Neuronal stem cell (in vitro differentiated cells): ENCODE measurements around the gene BID.
A peak's percentile ranks its signal among the peaks of the same experiment; 100 is the strongest.

Source experiments
- DNase-seq: peaks from one replicate; pipeline ENCODE4 v3.0.0-alpha.2; 2013; ENCODE audit warnings: low spot score
- H2AFZ ChIP-seq: one replicate; pipeline ENCODE4 v1.6.1; 2013; ENCODE audit warnings: mild to moderate bottlenecking, low read length, inconsistent platforms
- H2AK5ac ChIP-seq: 2 replicates; pipeline ENCODE4 v1.6.1; 2013; ENCODE audit warnings: low read depth, mild to moderate bottlenecking, inconsistent platforms, low read length, moderate library complexity, mixed read lengths
- H2BK120ac ChIP-seq: 2 replicates; pipeline ENCODE4 v1.6.1; 2013; ENCODE audit warnings: low read depth, mild to moderate bottlenecking, inconsistent platforms, low read length, moderate library complexity, mixed read lengths
- H2BK12ac ChIP-seq: one replicate; pipeline ENCODE4 v1.6.1; 2013; ENCODE audit warnings: low read length, inconsistent platforms
- H2BK15ac ChIP-seq: 2 replicates; pipeline ENCODE4 v1.6.1; 2013; ENCODE audit warnings: mild to moderate bottlenecking, low read length, inconsistent platforms, mixed read lengths
- H2BK5ac ChIP-seq: one replicate; pipeline ENCODE4 v1.6.1; 2013; ENCODE audit warnings: inconsistent platforms, mild to moderate bottlenecking, low read length, moderate library complexity
- H3K14ac ChIP-seq: one replicate; pipeline ENCODE4 v1.6.1; 2013; ENCODE audit warnings: low read length, inconsistent platforms
- H3K18ac ChIP-seq: 2 replicates; pipeline ENCODE4 v1.6.1; 2013; ENCODE audit warnings: low read length, inconsistent platforms
- H3K23ac ChIP-seq: 2 replicates; pipeline ENCODE4 v1.6.1; 2013; ENCODE audit warnings: low read depth, mild to moderate bottlenecking, mixed read lengths, low read length, inconsistent platforms; ENCODE audit not compliant: poor library complexity
- H3K27ac ChIP-seq: replicated peaks from 3 replicates; pipeline ENCODE4 v1.5.1; 2013; ENCODE audit warnings: low read length, inconsistent platforms
- H3K27me3 ChIP-seq, 3 experiments: 2 replicates each; pipeline ENCODE4 v1.6.1; 2013; ENCODE audit warnings: low read length in 3 of 3, mild to moderate bottlenecking in 2 of 3, inconsistent platforms in 1 of 3, low read depth in 1 of 3, mixed read lengths in 1 of 3, moderate library complexity in 1 of 3; ENCODE audit not compliant: control insufficient read depth in 3 of 3, insufficient read depth in 3 of 3
- H3K36me3 ChIP-seq, 2 donors: replicated peaks in 1 of 2; 2 replicates each; pipeline ENCODE4 v1.6.1; 2013; ENCODE audit warnings: low read length in 2 of 2; ENCODE audit not compliant: control insufficient read depth in 2 of 2, insufficient read depth in 2 of 2
- H3K4ac ChIP-seq: 2 replicates; pipeline ENCODE4 v1.6.1; 2013; ENCODE audit warnings: inconsistent platforms, mild to moderate bottlenecking, low read length, moderate library complexity
- H3K4me1 ChIP-seq, 2 donors: 1 replicate in 1 of 2; 2 replicates in 1 of 2; pipeline ENCODE4 v1.6.1; 2013; ENCODE audit warnings: low read length in 2 of 2, low read depth in 1 of 2; ENCODE audit not compliant: control insufficient read depth in 2 of 2, insufficient read depth in 1 of 2
- H3K4me2 ChIP-seq: one replicate; pipeline ENCODE4 v1.6.1; 2013; ENCODE audit warnings: mild to moderate bottlenecking, low read length, inconsistent platforms; ENCODE audit not compliant: insufficient read depth, poor library complexity, severe bottlenecking
- H3K4me3 ChIP-seq, 2 donors: 2 replicates each; pipeline ENCODE4 v1.5.1; 2013; ENCODE audit warnings: low read length in 2 of 2, mild to moderate bottlenecking in 2 of 2, inconsistent platforms in 1 of 2, moderate library complexity in 1 of 2
- H3K79me1 ChIP-seq: one replicate; pipeline ENCODE4 v1.6.1; 2013; ENCODE audit warnings: low read depth, mild to moderate bottlenecking, inconsistent platforms, low read length, moderate library complexity
- H3K9ac ChIP-seq: one replicate; pipeline ENCODE4 v1.6.1; 2013; ENCODE audit warnings: mild to moderate bottlenecking, low read depth, low read length, inconsistent platforms; ENCODE audit not compliant: poor library complexity
- H3K9me3 ChIP-seq, 2 donors: replicated peaks in 1 of 2; 2 replicates each; pipeline versions ENCODE3 to v1.6.1; 2013; ENCODE audit warnings: low read length in 2 of 2, mild to moderate bottlenecking in 2 of 2, inconsistent platforms in 1 of 2, low read depth in 1 of 2, mixed read lengths in 1 of 2, moderate library complexity in 1 of 2; ENCODE audit not compliant: control insufficient read depth in 2 of 2, insufficient read depth in 1 of 2
- H4K8ac ChIP-seq: one replicate; pipeline ENCODE4 v1.6.1; 2013; ENCODE audit warnings: low read depth, mild to moderate bottlenecking, inconsistent platforms, low read length, moderate library complexity
- H4K91ac ChIP-seq: one replicate; pipeline ENCODE4 v1.6.1; 2013; ENCODE audit warnings: low read length, low read depth, mild to moderate bottlenecking, inconsistent platforms; ENCODE audit not compliant: poor library complexity
- WGBS, 2 donors: extraction: QIAGEN DNeasy Blood & Tissue Kit; methylation state at CpG; one replicate each; pipeline ENCODE4 v1.1.7; 2013; ENCODE audit warnings: missing lambda C conversion rate in 2 of 2, mixed read lengths in 1 of 2; ENCODE audit not compliant: insufficient read length in 2 of 2, insufficient replicate concordance in 1 of 2; ENCODE audit errors: extremely low coverage in 2 of 2; 5-methylcytosine and 5-hydroxymethylcytosine counted together

BID gene

DNA sequence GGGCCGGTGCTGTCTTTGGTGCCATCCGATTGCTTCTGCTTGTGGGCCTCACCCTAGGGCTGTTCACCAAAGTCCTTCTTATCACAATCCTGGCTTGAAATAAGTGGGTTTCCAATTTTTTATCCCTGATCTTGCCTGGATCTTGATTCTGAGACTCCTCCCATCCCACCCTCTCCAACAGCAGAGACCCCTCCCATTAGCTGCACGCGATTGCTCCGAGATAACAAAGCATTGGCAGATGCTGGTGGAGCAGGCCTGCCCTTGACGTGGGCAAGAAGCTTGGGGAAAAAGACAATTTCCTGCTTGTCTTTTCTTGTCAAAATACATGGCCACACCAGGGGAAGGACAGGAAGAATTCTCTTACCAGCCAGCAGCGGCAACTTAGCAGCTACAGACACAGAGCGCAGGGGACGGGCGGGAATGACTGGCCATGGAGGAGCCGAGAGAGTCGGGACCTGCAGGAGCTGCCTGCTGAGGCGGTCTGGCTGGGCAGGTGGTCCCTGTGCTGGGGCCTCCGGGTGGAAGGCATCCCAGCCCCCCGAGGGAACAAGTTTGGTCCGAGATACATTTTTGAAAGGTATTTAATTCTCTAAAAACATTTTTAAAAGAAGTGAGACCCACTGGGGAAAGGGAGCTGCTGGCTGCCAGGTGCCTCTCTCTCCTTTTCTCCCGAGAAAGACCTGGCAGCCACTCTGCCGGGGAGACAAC is 9.7 kb upstream of the BID start:
- peak overlapping the region; percentile 60 for H2BK12ac ChIP-seq
- H4K8ac ChIP-seq, result no peak overlapping the region
- no peak for DNase-seq
- H2BK15ac ChIP-seq, result no peak overlapping the region
- no peaks in the 10 kb centered on the region for H3K36me3 ChIP-seq
- H3K14ac ChIP-seq, result no peak overlapping the region
- H3K27ac ChIP-seq, result no peak overlapping the region
- H2AFZ ChIP-seq, result peak overlapping the region; percentile 66
- H3K4me3 ChIP-seq, result no peak overlapping the region
- H3K23ac ChIP-seq, result no peak overlapping the region
- H3K4ac ChIP-seq, result no peak overlapping the region
- H3K27me3 ChIP-seq, result no peaks in the 10 kb centered on the region
- H4K91ac ChIP-seq, result no peak overlapping the region
- peak overlapping the region; percentile 61 for H3K18ac ChIP-seq
- H2AK5ac ChIP-seq, result peak overlapping the region; percentile 39
- H3K4me2 ChIP-seq, result no peak overlapping the region
- no peak overlapping the region for H2BK5ac ChIP-seq
- no CpG with 5 or more reads among the region's 18 CpGs for WGBS, 2 donors
- no peak overlapping the region for H3K9ac ChIP-seq
- H3K79me1 ChIP-seq, result no peaks in the 10 kb centered on the region
- no peak overlapping the region for H2BK120ac ChIP-seq
- H3K4me1 ChIP-seq, result peaks cover 16 to 17% of the 10 kb centered on the region in 2 donors
- H3K9me3 ChIP-seq, result peaks cover 3 to 5% of the 10 kb centered on the region in 2 donors

DNA sequence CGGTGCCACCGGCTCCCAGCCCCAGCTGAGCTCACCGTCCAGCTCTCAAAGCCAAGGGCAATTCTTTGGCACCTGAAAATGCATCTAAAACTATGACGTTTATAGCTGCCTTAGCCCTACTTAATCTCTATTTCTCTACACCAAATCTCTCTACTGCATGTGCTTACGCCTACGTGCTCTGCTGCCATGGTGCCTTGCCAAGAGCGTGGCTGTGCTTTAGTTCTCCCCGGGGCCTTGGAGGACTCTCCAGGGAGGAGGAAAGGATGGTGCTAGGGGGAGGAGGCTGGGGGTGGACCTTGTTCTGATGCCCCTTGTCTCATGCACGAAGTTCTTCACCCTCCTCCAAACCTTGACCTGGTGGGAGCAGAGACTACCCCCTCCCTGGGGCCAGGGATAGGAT is 9.0 kb upstream of the BID start:
- no CpG with 5 or more reads among the region's 9 CpGs for WGBS, 2 donors
- no peak for DNase-seq
- H3K27ac ChIP-seq, result no peak overlapping the region
- no peak overlapping the region for H3K4me2 ChIP-seq
- H3K36me3 ChIP-seq, result no peaks in the 10 kb centered on the region
- no peak overlapping the region for H2BK120ac ChIP-seq
- peaks cover 16 to 17% of the 10 kb centered on the region in 2 donors for H3K4me1 ChIP-seq
- H3K4ac ChIP-seq, result no peak overlapping the region
- no peak overlapping the region for H3K23ac ChIP-seq
- no peak overlapping the region for H2BK5ac ChIP-seq
- no peak overlapping the region for H4K91ac ChIP-seq
- H2BK15ac ChIP-seq, result no peak overlapping the region
- no peak overlapping the region for H3K18ac ChIP-seq
- H3K14ac ChIP-seq, result no peak overlapping the region
- no peak overlapping the region for H2AFZ ChIP-seq
- no peak overlapping the region for H4K8ac ChIP-seq
- no peak overlapping the region for H2AK5ac ChIP-seq
- no peaks in the 10 kb centered on the region for H3K79me1 ChIP-seq
- no peaks in the 10 kb centered on the region for H3K27me3 ChIP-seq
- no peak overlapping the region for H3K9ac ChIP-seq
- H3K4me3 ChIP-seq, result no peak overlapping the region
- H3K9me3 ChIP-seq, result peaks cover 3 to 5% of the 10 kb centered on the region in 2 donors
- no peak overlapping the region for H2BK12ac ChIP-seq

DNA sequence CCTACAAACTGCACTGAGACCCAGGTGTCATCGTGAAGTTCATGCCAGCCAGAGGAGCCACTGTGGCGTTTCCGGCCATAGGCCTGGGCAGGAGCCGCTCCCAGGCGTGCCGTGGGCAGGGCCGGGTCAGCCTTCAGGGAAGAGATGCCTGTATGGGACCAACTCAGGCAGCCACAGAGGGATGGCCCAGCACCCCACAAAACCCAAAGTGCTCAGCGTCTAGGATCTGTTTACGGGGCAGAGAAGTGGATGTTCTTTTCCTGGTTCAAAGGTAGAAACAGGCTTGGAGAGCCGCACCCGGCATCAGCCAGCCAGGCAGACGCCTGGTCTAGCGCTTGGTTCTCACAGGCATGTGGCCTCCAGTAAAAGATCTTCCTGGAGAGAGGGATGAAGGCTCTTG is 8.4 kb upstream of the BID start:
- no CpG with 5 or more reads among the region's 13 CpGs for WGBS, 2 donors
- Histone ChIP-seq H3K4me2 (no peak overlapping the region), H2AFZ (no peak overlapping the region), H3K4ac (no peak overlapping the region), H2BK120ac (no peak overlapping the region), H3K4me1 (peaks cover 16 to 17% of the 10 kb centered on the region in 2 donors), H3K27me3 (no peaks in the 10 kb centered on the region), H3K18ac (peak overlapping the region; percentile 90), H3K79me1 (no peaks in the 10 kb centered on the region), H2AK5ac (peak overlapping the region; percentile 86), H3K4me3 (no peak overlapping the region), H4K8ac (no peak overlapping the region), H3K9me3 (peaks cover 3 to 5% of the 10 kb centered on the region in 2 donors), H2BK5ac (no peak overlapping the region), H3K23ac (no peak overlapping the region), H2BK15ac (peak overlapping the region; percentile 1), H4K91ac (no peak overlapping the region), H3K36me3 (no peaks in the 10 kb centered on the region), H3K9ac (no peak overlapping the region), H3K14ac (no peak overlapping the region), H3K27ac (no peak overlapping the region), H2BK12ac (peak overlapping the region; percentile 48)
- DNase-seq, result no peak

DNA sequence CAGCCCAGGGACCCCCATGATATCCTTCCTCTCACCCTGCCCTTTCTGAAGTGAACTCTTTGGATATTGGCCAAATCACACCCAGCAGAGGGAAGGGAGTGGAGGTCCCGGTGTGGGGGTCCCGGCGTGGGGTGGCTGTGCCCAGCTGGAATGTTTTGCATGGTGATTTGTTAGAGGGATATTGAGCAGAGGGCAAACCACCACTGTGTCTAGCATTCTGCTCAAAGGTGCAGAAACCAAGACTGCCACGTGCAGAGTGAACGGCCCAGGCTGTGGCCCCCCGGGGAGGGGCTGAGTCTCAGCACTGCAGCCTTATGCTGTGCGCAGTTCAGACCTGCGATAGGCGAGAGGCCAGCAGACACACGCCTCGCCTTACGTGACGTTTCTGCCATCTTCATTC is 7.9 kb upstream of the BID start:
- H3K27me3 ChIP-seq, result no peaks in the 10 kb centered on the region
- H2BK120ac ChIP-seq, result no peak overlapping the region
- no peak overlapping the region for H2BK12ac ChIP-seq
- no peak overlapping the region for H4K91ac ChIP-seq
- peak overlapping the region; percentile 90 for H3K18ac ChIP-seq
- no peak overlapping the region for H2AFZ ChIP-seq
- H3K27ac ChIP-seq, result no peak overlapping the region
- no peak overlapping the region for H2BK5ac ChIP-seq
- no peak overlapping the region for H3K4me3 ChIP-seq
- DNase-seq, result no peak
- H3K23ac ChIP-seq, result no peak overlapping the region
- H3K4ac ChIP-seq, result no peak overlapping the region
- H3K4me2 ChIP-seq, result no peak overlapping the region
- no peaks in the 10 kb centered on the region for H3K36me3 ChIP-seq
- peak overlapping the region; percentile 1 for H2BK15ac ChIP-seq
- no peak overlapping the region for H4K8ac ChIP-seq
- H3K14ac ChIP-seq, result no peak overlapping the region
- H3K4me1 ChIP-seq, result peaks cover 14 to 15% of the 10 kb centered on the region in 2 donors
- no peak overlapping the region for H3K9ac ChIP-seq
- H3K79me1 ChIP-seq, result no peaks in the 10 kb centered on the region
- peak overlapping the region; percentile 86 for H2AK5ac ChIP-seq
- no CpG with 5 or more reads among the region's 13 CpGs for WGBS, 2 donors
- H3K9me3 ChIP-seq, result peaks cover 3 to 5% of the 10 kb centered on the region in 2 donors
